HG02943 (cell line): ENCODE measurements around the gene TEDC2.
"Not testable (repeated sequence)": the region's sequence is repeated elsewhere in the genome, so short reads cannot be mapped to it uniquely, and the experiment has no call there.

Experiments
- ATAC-seq: cut with Tn5 transposase; IDR thresholded peaks from one replicate; pipeline ENCODE4 v1.9.1; 2021; ENCODE audit warnings: mild to moderate bottlenecking, low read depth, moderate library complexity; ENCODE audit not compliant: unreplicated experiment

Gene TEDC2

DNA sequence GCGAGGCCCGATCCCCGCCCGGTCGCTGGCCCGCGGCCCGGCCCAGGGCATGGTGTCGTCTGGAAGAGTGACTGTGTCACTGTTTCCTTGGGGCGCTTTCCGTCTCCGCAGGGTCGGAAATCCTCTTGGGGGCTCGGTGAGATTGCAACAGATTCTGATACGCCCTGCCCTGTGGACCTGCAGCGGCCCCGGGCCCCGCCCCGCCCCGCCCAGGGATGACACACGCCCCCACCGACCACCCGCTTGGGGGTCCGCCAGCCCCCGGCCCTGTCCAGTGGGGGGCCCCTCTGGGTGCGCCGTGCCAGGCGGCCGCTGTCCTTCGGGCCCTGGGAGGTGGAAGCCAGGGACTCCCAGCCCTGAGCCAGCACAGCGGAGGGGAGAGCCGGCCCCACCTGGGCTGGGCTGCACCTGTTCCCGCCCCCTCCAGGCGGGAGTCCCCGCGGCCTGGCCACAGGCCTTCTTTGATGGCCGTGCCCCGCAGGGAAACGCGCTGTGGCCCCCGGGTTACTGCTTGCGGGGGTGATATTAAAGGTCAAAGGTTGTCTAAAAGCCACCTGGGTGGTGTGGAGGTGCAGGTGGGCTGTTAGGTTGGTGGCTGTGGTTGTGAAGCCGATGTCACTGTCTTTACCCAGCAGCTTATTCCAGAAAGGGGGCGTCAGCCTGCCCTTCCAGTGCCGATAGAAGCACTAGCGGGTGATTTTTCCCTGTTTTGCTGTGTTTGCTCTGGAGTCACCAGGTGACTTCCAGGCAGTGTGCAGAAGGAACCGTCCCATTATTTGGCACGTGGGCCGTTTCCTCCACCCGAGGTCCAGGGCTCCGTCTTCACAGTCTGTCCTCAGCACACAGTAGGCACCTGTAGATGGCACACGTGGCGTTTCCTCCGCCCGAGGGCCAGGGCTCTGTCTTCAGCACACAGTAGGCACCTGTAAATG is 15.8 kb downstream of the TEDC2 start:
- ATAC-seq = no peak

DNA sequence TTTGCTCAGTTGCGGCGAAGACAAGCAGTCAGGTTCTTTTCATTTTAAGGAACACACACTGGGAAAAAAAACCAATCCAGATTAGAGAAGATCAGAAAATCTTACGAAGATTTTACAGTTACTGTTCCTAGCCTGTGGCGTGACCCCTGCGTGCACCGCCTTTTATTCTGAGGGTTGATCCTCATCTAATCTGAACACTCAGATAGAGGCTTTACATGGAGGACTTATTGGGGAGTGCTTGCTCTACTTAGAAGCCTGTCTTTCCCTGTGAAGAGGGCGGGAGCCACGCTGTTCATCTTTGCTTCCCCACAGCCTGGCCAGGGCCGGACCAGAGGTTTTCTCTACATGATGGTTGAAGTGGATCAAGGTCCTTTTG is 16.4 kb downstream of the TEDC2 start:
- no peak for ATAC-seq

DNA sequence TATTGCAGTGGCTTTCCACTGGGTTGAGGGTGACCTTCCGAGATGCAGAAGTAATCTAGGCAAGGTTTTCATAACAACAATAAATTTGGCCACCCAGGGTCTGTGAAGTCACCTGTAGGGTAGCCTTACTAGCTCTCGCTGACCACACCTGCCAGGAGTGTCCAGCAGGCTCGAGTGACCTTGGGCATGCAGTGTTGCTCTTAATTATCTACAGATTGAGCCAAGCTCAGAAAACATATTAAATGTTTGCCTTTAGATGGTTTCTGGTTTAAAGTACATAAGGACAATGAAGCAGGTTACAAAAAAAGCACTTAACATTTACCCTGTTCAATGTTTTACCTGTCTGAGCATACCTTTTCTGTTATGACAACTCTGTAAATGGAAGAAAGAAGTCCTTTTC is 16.8 kb downstream of the TEDC2 start:
- ATAC-seq = no peak

DNA sequence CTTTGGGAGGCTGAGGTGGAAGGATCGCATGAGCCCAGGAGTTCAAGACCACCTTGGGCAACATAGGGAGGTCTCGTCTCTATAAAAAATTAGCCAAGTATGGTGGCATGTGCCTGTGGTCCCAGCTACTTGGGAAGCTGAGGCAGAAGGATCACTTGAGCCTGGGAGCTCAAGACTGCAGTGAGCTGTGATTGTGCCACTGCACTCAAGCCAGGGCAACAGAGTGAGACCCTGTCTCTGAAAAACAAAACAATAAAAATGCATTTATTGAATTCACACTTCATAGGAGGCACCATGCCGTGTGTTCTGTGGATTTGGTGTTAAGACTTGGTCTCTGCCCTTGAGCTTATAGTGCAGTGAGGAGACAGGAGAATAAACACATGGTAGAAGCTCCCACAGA is 17.4 kb downstream of the TEDC2 start:
- ATAC-seq = no peak

DNA sequence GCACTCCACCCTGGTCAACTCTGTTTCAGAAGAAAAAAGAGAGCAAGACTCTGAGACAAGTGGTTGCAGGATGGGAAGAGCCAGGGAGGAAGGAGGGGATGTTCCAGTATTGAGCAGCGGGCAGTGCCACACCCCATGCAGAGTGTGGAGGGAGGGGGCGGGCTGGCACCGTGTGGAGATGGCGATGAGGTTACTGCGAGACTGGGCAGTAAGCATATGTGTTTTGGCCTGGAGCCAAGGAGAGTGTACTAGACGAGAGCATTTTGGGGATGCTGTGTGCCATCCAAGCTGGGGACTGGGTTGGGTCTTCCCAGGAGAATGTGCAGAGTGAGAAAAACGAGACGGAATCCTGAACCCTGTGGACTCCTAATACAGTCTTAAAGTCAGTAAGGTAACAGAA is 18.4 kb downstream of the TEDC2 start:
- no peak for ATAC-seq

DNA sequence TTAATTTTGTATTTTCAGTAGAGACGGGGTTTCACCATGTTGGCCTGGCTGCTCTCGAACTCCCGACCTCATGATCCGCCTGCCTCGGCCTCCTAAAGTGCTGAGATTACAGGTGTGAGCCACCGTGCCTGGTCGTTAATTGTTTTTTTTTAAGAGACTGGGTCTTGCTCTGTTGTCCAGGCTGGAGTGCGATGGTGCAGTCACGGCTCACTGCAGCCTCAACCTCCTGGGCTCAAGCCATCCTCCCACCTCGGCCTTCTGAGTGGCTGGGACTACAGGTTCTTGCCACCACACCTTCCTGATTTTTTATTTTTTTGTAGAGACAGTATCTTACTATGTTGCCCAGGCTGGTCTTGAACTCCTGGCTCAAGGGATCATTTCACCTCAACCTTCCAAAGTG is 20.1 kb downstream of the TEDC2 start:
- ATAC-seq = not testable (repeated sequence)

DNA sequence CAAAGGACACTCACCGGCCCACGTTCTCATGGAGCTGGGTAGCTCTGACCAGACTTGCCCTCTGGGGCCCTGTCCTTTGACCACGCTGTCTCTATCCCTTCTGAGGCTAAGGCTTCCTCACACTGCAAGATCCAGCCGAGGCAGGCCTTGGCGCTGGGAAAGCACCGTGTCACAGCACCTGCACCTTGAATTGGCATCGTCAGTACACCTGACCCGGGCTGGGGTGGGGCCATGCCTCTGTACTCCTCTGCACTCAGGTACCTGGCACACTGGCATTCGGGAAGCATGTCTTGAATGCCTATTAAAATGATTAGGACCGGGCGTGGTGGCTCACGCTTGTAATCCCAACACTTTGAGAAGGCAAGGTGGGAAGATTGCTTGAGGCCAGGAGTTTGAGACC is 21.0 kb downstream of the TEDC2 start:
- no peak for ATAC-seq

DNA sequence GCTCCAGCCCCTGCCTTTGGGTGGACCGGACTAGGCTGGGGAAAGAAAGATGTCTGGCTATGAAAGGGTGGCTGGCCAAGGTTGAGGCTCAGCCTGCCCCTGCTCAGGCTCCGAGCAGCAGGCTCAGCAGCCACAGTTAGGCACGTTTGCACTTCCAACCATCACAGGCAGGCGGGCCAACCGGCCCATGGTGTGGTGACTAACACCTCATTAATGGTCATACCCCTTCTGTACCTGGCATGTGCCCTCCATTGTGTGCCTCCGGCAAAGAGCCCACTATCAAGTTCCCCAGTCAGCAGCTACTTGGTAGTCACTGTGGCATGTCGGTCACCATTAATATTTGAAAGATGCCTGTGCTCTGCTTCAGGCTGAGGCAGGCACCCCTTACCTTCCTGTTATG is 21.8 kb downstream of the TEDC2 start:
- no peak for ATAC-seq

DNA sequence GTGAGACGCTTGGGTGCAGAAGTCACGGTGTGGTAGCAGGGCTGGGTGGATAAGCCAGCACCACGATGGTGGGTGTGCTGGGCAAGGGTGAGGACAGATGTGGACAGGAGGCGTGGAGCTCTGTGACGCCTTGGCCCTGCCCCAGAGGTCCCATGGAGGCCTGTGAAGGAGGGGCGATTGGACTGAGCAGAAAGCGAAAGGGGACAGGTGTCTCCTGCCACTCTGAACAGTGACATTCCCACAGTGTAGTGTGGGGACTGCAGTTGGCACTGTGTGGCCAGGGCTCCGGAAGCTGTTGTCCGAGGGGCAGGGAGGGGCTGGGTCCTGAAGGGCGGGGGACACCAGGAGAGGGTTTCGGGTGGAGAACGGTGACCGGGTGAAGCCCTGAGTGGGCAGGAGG is 22.3 kb downstream of the TEDC2 start:
- no peak for ATAC-seq

DNA sequence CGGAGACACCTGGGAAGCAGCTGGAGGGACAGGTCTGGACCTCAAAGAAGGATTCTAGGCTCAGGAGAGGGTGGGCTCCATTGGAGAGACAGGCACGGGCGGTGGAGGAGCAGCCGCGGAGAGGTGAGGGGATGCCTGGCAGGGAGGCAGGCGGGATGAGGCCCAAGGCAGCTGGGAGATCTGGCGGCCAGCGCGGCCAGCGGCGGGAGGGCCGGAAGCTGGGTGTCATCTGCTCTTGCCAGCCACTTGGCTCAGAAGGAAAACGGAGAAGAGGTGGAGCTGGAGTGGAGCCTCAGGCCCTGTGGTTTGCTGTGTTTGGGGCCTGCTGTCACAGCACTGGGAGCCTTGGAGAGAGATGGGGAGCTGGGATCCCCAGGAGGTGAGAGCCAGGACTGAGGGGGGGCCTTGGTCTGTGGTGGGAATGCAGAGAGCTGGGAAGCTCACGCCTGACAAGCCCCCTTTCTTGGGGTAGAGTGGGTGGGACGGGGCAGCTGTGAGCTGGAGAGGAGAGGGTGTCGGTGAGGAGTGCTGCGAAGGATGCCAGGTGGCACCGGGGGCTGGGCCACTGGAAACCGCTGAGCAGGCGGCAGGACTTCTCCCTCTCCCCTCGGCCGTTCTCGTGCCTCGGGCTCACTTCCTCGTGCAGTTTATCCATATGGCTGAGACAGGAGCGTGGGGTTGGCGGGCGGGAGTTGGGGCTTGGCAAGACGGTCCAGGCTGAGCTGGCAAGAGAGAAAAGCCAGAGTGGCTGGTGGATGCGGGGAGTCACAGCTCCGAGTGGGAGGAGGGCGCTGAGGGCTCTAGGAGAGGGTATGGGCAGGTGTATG is 23.0 kb downstream of the TEDC2 start:
- ATAC-seq = no peak

DNA sequence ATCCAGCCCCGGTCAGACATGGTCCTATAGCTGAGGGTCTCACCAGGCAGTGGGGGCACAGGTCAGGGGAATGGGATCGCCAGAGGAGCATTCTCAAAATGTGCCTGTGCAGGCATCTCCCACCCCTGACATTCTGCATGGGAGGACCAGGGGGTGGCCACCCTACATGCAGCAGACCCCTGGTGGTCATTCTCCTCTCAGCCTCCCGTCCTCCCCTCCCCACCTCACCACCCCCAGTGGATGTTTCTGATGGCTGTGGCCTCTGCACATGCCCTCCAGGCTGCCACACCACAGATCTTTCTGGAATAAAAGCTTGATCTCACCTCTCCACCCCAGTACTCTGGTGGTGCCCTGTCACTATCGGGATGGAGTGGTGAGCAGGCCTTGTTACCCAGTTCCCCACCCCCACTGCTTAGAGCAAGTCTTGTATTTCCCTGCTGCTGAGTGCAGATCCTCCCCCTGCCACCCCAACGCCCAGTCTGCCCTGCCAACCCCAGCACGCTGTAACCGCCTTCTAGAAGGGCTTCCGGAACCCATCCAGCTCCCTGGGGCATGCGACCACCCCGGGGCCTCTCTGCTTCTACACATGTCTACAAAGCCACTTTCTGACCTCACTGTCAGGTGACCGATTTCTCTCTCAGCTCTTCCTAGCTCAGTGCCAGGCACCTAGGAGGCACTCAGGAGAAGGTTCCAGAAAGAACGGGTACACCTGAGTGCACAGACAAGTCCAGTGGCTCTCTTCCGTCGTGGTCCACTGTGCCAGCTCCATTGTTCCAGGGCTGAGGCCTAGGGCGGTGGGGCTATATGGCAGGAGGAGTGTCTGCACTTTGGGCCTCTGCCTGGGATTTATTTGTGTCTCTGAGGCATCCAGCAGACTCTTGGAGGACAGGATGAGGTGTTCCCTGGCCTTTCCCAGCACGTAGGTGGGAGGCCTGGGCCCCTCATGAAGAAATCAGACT is 24.3 kb downstream of the TEDC2 start:
- ATAC-seq = no peak

DNA sequence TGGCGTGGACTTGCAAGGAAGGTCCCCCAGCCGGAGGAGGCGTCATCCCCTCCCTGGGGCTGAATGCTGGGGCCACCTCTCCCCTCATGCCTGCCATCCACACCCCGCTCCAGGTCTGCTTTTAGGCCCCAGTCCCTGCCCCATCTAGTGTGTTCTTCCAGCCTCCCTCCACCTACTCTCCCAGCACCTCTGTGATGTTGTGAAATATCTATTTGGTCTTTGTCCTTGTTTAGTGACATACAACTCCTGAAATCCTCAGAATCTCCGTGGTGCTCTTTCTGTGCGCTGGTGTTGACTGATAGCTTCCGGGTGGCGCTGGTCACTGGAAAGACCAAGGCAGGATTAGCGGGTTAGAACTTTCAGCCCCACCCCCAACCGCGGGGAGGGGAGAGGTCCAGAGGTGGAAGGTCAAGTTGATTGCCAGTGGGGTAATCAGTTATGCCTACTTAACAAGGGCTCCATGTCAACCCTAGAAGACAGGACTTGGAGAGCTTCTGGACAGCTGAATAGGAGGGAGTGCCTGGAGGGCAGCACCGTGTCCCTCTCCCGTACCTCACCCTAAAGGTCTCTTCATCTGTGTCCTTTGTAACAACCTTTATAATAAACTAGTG is 25.1 kb downstream of the TEDC2 start:
- ATAC-seq = no peak

DNA sequence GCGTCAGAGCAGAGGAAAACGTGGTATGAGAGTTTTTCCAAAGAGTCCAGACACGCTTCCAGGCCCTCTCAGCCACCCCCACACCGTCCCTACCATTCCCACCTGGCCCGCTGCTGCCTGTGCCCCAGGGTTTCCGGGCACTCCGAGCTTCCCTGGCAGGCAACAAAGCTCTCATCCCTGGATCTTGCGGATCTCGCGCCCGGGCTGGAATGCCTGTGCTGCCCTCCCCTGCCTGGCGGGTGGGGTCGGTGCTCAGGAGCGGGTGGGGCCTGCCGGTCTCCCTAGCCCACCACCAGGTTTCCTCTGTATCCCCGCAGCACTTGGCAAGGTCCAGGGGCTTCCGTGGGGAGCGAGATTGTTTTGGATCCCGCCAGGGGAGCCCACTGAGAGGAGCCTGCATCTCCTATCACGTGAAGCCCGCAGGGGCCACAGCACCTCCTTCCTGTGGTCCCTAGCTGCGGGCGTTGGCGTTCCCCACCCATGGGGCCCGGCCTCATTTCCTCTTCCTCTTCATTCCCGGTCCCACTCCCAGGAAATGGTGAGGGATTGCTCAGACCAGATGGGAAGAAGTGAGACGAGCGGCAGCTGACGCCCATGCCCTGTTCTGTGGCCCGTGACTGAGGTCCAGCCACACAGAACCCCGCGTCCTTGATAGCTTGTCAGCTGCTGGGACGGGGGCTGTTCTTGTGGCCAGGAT is 26.1 kb downstream of the TEDC2 start:
- no peak for ATAC-seq

DNA sequence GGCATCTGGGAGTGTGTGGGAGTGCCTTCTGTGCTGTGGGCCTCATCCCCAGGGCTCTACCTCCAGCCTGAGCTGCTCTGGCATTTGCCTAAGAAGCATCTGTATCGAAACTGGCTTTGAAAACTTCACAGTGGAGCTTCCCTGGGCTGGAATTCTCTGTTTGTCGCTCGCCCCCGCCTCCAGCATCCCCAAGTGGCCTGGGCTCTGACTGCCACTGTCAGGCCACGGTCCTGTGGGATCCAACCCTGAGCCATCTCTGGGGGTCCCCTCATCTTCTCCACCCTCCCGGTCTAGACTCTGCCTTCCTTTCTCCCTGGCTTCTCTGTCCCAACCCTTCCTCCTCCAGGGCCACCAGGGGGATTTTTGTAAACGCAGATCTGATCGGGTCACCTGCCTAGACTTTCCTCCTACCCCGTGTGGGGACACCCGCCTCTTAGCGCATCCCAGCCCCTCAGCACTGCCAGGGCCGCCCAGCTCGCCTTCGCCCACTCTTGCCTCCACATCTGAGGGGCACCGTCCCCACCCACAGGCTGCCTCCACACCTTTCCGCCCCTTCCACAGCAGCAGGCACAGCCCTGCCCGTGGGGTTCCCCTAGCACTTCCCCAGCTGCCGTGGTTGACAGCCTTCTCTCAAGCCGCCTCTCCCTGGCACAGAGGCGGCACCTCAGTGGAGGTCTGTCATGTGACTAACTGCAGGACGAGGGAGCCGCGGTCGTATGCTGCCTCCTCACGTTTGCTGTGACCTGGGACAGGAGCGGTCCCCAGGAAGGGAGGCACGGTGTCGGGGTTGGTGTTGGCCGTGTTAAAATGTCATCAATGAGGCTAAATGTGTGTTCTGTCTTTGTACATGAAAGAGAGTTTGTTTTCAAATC is 27.0 kb downstream of the TEDC2 start:
- ATAC-seq = no peak

DNA sequence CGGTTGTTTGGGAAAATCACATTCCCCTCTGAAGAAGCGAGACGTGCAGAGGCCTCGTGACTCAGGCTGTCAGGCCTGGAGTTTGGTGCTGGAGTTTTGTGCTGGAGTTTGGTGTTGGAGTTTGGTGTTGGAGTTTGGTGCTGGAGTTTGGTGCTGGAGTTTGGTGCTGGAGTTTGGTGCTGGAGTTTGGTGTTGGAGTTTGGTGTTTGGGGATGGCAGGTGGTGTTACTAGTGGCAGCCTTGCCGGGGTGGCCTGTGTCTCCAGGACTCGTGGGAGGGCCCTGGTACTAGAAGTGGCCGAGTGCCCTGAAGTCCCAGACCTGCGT is 27.6 kb downstream of the TEDC2 start:
- no peak for ATAC-seq

DNA sequence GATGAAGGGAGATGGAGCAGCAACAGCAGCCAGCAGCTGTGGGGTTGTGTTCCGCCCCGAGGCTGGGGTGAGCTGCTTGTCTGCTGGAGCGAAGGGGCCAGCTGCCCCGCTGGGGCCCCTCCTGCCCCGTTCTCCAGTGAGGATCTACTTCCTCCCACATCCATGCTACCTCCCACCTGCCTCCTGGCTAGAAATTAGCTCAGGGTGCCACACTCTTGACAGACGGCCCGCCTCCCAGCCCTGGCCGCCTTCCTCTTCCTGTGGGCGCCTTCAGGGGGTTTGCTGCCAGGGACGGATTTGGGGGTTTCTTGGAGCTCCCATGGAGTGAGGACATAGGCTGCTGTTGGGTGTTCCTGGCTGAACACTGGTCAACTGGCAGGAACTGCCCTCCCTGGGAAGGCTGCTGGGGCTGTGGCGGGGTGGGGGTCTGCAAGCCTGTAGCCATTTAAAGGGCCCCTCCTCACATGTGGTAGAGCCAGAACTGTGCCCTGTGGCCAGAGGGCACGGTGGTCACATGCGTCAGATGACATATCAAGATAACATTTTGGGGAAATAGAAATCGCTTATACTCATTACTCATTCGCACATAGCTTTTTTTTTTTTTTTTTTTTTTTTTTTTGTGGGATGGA is 28.1 kb downstream of the TEDC2 start:
- ATAC-seq = no peak

DNA sequence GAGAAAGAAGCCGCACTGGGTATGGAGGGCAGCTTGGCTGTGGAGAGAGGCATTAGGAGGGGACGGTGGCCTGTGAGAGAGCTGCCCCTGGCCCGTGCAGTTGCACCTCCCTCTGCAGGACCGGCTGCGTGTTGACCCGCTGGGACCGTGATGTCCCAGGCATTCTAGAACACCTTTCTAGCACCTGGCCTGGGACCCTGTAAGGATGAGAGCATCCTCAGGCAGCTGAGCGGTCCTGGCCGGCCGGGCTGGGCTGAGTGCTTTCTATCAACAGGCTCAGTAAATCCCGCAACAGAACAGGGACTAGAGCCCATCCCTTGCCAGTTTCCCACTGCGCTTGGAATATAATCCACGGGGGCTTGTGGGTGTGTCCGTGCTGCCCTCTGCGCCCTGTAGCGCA is 29.7 kb downstream of the TEDC2 start:
- ATAC-seq = no peak
